Measurements from ENCODE around the gene ZNF784.
"Not testable (repeated sequence)": the region's sequence is repeated elsewhere in the genome, so short reads cannot be mapped to it uniquely, and the experiment has no call there.

The ZNF784 gene

DNA sequence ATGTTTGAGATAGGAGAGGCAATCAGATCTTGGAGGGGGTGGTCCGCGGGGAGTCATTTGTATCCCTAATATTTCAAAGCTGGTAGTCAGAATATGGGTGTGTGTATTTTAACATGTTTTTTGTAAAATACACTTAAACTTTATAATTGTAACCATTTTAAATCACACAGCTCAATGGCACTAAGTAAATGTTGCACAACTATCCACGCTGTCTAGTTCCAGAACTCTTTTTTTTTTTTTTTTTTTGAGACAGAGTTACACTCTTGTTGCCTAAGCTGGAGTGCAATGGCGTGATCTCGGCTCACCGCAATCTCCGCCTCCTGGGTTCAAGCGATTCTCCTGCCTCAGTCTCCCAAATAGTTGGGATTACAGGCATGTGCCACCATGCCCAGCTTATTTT lies 40.5 kb downstream of the ZNF784 start:
- DNase-seq (ENCODE audit: low spot score), result not testable (repeated sequence)

DNA sequence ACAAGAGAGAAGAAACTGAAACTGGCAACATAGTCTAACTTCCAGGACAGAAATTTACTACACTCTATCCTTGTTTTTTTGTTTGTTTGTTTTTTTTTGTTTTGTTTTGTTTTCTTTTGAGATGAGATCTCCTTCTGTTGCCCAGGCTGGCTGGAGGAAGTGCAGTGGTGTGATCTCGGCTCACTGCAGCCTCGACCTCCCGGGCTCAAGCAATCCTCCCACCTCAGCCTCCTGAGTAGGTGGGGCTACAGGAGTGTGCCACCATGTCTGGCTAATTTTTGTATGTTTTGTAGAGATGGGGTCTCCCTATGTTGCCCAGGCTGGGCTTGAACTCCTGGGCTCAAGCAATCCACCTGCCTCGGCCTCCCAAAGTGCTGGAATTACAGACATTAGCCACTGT lies 42.1 kb downstream of the ZNF784 start:
- DNase-seq (ENCODE audit: low spot score), result not testable (repeated sequence)

DNA sequence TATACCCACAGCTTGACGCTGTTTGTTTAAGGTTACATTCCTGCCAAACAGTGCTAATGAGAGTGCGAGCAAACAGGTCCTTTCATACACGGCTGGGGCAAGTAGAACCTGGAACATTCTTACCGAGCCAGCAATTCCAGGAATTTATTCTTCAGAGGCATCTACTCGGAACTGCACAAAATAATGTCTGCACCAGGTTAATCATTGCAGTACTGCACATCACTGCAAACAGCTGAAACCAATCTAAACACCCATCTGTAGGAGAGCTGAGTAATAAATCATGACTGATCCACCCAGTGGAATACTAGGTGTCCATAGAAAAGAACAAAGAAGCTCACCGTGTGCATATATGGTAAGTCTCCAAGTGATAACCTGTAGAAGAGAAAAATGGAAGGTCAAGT lies 42.5 kb downstream of the ZNF784 start:
- no peak for DNase-seq (ENCODE audit: low spot score)

DNA sequence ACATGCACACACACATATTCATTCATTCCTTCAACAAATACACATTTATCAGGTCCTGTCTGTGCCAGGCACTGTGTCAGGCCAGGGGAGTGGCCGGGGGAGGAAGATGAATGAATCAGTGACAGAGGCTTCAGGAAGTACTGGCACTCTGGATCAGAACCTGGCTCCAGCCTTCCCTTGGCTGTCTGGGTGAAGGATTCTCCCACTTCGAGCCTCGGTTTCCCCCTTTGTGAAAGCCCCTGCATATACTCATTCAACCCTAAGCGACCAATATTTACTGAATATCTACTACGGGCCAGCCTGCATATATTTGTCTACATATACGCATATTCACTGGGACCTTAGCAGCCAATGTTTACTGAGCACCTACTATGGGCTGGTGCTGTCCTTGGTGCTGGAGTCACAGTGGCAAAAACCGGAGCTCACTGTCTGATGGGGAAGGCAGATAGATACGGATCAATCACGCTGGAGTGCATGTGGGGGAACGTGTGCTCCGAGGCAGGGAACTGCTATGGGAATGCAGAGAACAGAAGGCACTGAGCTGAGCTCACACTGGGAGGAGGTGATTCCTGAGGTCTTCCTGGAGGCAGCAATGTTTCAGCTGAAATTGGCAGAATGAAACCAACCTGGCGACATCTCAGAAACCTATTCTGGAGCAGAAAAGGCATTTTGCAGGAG lies 43.1 kb downstream of the ZNF784 start:
- no peak for DNase-seq (ENCODE audit: low spot score)

DNA sequence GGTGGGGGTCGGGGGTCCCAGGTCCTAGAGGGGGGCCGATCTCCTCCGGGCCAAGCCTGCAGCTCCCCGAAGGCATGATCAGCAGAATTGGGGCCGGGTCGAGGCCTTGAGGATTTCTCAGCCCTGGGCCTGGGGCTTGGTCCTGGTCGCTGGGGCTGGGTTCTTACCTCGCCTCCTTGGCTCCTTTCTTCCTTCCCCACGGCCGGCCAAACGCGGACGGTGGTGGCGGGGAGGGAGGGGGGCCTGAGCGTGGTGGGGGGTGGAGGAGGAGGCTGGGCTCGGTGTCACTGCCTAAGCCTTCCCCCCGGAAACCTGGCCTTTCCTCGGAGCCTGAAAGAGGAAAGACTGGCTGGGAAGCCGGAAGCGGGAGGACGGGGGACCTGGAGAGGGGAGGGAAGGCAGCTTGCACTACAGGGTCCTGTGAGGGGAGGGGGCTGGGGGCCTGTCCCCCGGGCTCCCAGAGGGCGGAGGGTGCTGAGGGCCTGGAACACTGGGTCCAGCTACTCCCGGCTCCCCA lies 43.7 kb downstream of the ZNF784 start, which contains the start of gene ZNF579:
TSS of gene ZNF579 (minus strand) at position 221 of the 517 bp plus-strand sequence. CDS start 1,209 bp downstream, outside the sequence.
- DNase-seq (ENCODE audit: low spot score), result no peak

DNA sequence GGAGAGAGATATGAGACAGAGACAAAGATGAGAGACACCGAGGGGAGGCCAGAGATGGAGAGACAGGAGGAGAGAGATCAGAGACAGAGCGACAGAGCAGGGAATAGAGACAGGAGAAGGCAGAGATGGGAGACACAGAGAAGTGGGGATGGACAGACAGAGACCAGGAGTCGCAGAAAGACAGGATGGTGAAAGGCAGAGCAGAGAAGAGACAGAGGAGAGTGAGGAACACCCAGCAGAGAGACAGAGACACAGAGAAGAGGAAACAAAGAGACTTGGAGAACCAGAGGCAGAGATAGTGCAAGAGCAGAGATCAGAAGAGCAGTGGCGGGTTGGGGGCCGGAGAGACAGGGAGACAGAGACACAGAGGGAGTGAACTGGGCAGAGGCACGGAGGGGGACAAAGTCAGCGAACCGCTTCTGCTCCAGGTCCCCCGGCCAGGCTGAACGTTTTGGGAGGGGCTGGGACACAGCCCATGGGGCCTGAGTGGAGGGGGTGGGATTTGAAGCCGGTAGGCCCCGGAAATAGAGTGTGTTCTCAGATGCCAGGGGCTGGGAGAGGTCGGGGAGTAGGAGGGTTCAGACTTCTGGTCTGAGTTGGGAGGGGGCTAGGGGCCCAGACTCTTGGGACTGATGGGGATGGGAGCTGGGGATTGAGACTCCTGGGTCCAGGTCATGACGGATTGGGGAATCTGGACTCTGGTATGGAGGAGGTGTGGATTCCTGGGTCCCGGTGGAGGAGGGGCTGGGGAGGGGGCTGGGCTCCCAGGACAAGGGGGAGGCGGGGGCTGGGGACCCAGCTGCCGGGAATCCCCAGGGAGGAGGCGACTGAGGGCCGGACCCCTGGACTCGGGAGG lies 44.4 kb downstream of the ZNF784 start:
- no peak for DNase-seq (ENCODE audit: low spot score)

DNA sequence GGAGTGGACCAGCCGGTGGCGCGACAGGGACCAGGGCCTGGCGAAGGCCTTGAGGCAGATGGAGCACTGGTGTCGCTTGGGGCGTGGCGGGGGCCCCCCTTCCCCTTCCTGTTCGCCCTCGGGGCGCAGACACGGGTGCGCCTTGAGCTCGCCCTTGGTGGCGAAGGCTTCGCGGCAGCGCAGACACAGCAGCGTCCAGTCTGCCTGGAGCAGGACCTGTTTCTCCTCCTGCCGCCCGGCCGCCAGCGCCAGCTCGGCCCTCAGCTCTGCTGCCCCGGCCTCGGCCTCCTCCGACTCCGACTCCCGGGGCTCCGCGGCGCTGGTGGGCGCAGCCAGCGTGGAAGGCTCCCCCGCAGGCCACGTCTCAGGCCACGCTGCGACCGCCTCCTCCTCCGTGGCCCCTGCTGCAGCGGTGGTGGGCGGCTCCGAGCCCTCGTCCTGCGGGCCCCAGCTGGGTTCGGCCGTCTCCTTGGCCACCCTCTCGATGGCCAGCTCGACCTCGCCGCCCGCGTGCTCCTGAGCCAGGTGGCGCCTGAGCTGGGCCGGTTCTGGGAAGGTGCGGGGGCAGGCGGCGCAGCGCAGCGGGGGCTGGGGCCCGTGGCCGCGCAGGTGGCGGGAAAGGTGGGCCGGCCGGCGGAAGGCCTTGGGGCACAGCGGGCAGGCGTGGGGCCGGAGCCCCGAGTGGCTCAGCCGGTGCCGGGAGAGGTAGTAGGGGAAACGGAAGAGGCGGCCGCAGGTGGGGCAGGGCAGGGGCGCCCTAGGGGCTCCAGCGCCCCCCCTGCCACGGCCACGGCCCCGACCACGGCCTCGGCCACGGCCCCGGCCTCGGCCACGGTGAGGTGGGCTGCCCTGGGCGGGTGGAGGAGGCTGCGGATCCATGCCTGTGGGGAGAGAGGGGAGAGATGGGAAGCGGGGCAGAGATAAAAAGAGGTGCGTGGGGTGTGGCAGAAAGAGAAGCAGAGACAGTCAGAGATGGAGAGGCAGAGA lies 45.3 kb downstream of the ZNF784 start:
- no peak for DNase-seq (ENCODE audit: low spot score)

DNA sequence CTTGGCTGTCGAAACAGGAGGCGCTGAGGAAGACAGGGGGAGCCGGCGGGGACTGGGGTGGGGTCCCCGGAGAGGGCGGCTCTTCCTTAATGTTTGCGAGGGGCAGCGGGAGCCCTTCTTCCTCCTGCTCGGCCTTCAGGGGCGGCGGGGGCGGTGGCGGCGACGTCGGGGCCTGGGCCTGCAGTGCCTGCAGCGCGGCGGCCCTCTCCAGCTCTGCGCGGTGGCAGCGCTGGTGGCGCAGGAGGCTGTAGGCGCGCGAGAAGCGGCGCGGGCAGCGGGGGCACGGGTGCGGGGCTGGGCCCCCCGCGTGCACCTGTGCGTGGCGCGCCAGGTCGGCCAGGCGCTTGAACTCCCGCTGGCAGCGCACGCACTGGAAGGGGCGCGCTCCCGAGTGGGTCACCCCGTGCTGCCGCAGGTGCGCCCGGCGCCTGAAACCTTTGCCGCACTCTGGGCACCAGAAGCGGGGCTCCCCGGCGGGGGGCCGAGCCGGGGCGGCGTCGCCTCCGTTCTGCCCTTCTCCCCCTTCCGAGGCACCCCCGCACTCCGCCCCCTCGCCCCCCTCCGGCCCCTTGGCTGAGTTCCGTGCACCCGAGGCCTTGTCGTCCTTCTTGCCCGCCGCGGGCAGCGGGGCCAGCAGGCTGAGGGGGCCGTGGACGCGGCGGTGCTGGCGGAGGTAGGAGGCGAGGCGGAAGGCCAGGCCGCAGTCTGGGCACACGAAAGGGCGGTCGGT lies 46.2 kb downstream of the ZNF784 start:
- no peak for DNase-seq (ENCODE audit: low spot score)

DNA sequence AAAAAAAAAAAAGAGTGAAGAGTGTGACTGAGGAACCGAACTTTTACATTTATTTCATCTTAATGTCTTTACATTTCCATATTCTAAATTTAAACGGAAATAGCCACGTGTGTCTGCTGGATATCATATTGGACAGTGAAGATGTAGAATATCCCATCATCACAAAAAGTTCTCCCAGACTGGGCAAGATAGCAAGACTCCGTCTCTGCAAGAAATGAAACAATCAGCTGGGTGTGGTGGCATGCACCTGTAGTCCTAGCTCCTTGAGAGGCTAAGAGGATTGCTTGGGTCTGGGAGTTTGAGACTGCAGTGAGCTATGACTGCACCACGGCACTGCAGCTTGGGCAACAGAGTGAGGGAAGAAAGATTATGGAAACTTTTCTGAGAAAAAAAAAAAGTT lies 47.6 kb downstream of the ZNF784 start:
- no peak for DNase-seq (ENCODE audit: low spot score)

DNA sequence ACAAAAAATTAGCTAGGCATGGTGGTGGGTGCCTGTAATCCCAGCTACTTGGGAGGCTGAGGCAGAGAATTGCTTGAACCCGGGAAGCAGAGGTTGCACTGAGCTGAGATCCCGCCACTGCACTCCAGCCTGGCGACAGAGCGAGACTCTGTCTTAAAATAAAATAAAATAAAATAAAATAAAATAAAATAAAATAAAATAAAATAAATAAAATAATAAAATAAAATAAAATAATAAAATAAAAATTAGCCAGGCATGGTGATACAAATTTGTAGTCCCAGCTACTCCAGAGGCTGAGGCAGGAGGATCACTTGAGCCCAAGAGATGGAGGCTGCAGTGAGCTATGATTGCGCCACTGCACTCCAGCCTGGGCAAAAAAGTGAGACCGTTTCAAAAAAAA lies 50.4 kb downstream of the ZNF784 start:
- not testable (repeated sequence) for DNase-seq (ENCODE audit: low spot score)

Measured in hematopoietic multipotent progenitor cell treated with erythropoietin and hydrocortisone succinate and interleukin-3 and kit ligand, for 15 days (in vitro differentiated cells).